ENCODE results near the gene ZNF133.

DNA sequence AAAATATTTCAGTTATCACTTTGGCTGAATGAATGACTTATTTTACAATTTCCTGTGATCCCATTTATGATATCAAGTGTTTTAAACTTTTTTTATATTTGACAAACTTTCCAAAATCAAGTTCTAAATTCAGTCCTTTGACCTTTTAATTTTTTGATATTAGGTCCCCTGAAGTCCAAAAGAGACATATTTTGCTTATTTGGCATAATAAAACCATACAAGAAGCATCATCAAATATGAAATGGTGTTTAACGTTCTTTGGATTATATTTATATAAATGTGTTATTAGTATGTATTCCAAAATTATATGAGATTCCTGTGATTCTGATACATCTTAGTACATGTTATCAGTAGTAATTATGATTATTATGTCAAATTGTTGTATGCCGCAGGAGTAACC, 38.7 kb downstream of the ZNF133 start:
- TF ChIP-seq, protein P1, sequence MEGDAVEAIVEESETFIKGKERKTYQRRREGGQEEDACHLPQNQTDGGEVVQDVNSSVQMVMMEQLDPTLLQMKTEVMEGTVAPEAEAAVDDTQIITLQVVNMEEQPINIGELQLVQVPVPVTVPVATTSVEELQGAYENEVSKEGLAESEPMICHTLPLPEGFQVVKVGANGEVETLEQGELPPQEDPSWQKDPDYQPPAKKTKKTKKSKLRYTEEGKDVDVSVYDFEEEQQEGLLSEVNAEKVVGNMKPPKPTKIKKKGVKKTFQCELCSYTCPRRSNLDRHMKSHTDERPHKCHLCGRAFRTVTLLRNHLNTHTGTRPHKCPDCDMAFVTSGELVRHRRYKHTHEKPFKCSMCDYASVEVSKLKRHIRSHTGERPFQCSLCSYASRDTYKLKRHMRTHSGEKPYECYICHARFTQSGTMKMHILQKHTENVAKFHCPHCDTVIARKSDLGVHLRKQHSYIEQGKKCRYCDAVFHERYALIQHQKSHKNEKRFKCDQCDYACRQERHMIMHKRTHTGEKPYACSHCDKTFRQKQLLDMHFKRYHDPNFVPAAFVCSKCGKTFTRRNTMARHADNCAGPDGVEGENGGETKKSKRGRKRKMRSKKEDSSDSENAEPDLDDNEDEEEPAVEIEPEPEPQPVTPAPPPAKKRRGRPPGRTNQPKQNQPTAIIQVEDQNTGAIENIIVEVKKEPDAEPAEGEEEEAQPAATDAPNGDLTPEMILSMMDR (IDR thresholded peaks at IDR 0.05): no peak
- TF ChIP-seq EZH2 (IDR thresholded peaks at IDR 0.05; ENCODE audit: borderline replicate concordance, insufficient read depth, low read depth, low read length, poor library complexity, severe bottlenecking): no peak
